Gastroesophageal sphincter (tissue), 4 donors: Measurements from ENCODE around the gene RPS10. TPM values are rescaled to one million over a fixed set of nuclear protein-coding genes. Genes with fewer than 3 reads are reported as not detected.

Experiments
- ATAC-seq: fragments of 150-250 bp; one replicate; pipeline ENCODE4 v1.9.1; 2016; ENCODE audit warnings: mild to moderate bottlenecking, moderate library complexity
- H3K27ac ChIP-seq, 4 donors: fragments of 200-600 bp; sonication (generic) in 3 of 4; 1 replicate in 3 of 4; 2 replicates in 1 of 4; pipeline ENCODE4 v1.5.1; 2016 to 2019
- H3K27me3 ChIP-seq: fragments of 200-600 bp; sonication (generic); one replicate; pipeline ENCODE4 v1.5.1; 2019
- H3K36me3 ChIP-seq, 2 donors: fragments of 200-600 bp; sonication (generic); one replicate each; pipeline ENCODE4 v1.5.1; 2019; ENCODE audit warnings: control low read depth in 1 of 2
- H3K4me1 ChIP-seq, 3 donors: fragments of 200-600 bp; sonication (generic); 1 replicate in 2 of 3; 2 replicates in 1 of 3; pipeline ENCODE4 v1.5.1; 2016 to 2019; ENCODE audit warnings: control low read depth in 2 of 3
- H3K4me3 ChIP-seq, 2 donors: fragments of 200-600 bp; sonication (generic); one replicate each; pipeline ENCODE4 v1.5.1; 2019; ENCODE audit warnings: mild to moderate bottlenecking in 1 of 2, moderate library complexity in 1 of 2
- H3K9me3 ChIP-seq, 3 donors: fragments of 200-600 bp; sonication (generic); one replicate each; pipeline ENCODE4 v1.5.1; 2017 to 2019; ENCODE audit warnings: control low read depth in 2 of 3
- EP300 ChIP-seq: sonication (generic); formaldehyde crosslinking; IDR thresholded peaks from one replicate; pipeline ENCODE4 v1.6.1; 2017; ENCODE audit warnings: antibody characterized with exemption, mild to moderate bottlenecking
- POLR2A ChIP-seq, 2 donors: fragments of 450-650 bp; IDR thresholded peaks; one replicate each; pipeline ENCODE4 v1.6.1; 2017; ENCODE audit warnings: antibody characterized with exemption in 2 of 2, mild to moderate bottlenecking in 2 of 2, moderate library complexity in 1 of 2
- POLR2AphosphoS5 ChIP-seq: sonication (generic); formaldehyde crosslinking; IDR thresholded peaks from one replicate; pipeline ENCODE4 v1.6.1; 2017; ENCODE audit warnings: antibody characterized with exemption
- WGBS, 2 donors: methylation state at CpG; one replicate each; pipeline ENCODE4 v1.1.5; 2018; ENCODE audit warnings: low coverage in 1 of 2; 5-methylcytosine and 5-hydroxymethylcytosine counted together
- total RNA-seq, 4 donors: library from RNA; depleted of rRNA; stranded (reverse); fragments of >200 nt; gene quantifications; one replicate each; pipeline ENCODE4 v1.1.0, GENCODE V29; 2016
- TF ChIP-seq, protein P1 (sequence below), 4 experiments: fragments of 200-600 bp in 2 of 4; fragments of 450-650 bp in 2 of 4; sonication (generic) in 1 of 4; IDR thresholded peaks; one replicate each; pipeline ENCODE4 v1.5.1; 2017 to 2019; ENCODE audit warnings: antibody characterized with exemption in 4 of 4, mild to moderate bottlenecking in 2 of 4, moderate library complexity in 2 of 4

The RPS10 gene
- total RNA-seq, 4 donors from 2014 or later, result 1,014 to 3,120 (median 2,269) TPM

DNA sequence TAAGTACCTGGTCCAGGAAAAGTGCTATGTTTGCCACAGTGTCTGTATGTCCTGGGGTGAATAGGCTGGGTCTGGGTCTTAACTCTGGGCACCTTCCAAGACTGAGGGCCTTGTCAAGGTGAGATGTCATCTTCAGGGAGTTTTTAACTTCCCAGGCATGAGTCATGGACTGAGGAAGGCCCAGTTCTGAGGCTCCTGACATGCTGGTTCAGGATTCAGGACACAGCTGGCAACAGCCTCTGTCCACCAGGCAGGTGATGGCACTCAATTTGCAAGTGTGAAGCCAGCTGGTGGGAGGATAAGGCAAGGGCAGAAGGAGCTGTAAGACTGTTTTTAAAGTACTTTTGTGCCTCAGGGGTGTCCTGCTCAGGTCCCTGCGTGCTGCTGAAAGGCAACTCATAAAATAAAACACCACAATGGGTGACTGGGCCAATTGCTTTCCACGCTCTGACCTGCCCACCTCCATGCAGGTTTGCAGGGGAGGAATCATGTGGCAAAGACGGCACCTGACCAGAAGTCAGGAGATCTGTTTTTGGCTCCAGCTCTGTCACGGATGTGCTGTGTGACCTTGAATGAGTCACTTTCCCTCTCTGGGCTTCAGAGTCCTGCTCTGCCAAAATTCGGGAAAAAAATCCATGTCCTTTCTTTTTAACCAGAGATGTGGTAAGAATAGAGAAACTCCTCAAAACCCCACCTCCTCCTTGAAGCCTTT lies 35.1 kb upstream of the RPS10 start:
- TF ChIP-seq POLR2AphosphoS5 (no peak), POLR2A (IDR thresholded peaks at IDR 0.05) (no peak), EP300 (no peak)
- TF ChIP-seq, protein P1, sequence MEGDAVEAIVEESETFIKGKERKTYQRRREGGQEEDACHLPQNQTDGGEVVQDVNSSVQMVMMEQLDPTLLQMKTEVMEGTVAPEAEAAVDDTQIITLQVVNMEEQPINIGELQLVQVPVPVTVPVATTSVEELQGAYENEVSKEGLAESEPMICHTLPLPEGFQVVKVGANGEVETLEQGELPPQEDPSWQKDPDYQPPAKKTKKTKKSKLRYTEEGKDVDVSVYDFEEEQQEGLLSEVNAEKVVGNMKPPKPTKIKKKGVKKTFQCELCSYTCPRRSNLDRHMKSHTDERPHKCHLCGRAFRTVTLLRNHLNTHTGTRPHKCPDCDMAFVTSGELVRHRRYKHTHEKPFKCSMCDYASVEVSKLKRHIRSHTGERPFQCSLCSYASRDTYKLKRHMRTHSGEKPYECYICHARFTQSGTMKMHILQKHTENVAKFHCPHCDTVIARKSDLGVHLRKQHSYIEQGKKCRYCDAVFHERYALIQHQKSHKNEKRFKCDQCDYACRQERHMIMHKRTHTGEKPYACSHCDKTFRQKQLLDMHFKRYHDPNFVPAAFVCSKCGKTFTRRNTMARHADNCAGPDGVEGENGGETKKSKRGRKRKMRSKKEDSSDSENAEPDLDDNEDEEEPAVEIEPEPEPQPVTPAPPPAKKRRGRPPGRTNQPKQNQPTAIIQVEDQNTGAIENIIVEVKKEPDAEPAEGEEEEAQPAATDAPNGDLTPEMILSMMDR (IDR thresholded peaks at IDR 0.05), result no peak
- no peak overlapping the region for H3K4me3 ChIP-seq
- no peak for ATAC-seq
- WGBS, 2 donors, result 80 to 95% methylated on average over 1 to 3 of the region's 5 CpGs
- H3K27ac ChIP-seq, result no peak overlapping the region
- H3K36me3 ChIP-seq, result no peaks in the 10 kb centered on the region
- H3K27me3 ChIP-seq, result peaks cover 29% of the 10 kb centered on the region
- no peaks in the 10 kb centered on the region for H3K9me3 ChIP-seq
- H3K4me1 ChIP-seq, result peaks cover 0 to 9% (median 5%) of the 10 kb centered on the region in 3 donors

DNA sequence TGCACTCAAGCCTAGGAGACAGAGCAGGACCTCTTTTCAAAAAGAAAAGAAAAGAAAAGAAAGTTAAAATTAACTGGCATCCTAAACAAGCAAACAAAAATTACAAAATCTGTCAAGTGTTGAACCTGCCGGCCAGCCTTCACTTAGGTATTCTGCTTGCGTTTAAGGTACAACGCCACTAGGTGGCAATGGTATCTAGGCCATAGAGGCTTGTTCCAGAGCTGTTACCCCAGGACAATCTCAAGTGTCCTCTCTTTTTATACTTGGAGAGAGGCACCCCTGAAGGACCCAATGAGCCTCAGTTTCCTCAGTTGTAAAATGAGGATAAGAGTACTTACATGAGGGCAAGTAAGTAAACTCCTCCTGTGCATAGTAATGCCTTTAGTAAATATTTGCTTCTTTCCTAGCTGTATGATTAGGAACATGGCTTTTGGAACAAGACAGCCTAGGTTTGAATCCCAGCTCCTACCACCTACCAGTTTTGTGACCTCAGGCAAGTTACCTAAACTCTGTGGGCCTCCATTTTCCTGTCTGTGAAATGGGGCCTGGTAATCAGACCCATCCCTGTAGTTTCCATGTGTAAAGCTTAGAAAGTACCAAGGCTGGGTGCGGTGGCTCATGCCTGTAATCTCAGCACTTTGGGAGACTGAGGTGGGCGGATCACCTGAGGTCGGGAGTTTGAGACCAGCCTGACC lies 34.2 kb upstream of the RPS10 start:
- WGBS, 2 donors, result 22 to 42% methylated on average over 3 of the region's 6 CpGs
- H3K27ac ChIP-seq, result no peak overlapping the region
- TF ChIP-seq EP300 (no peak), POLR2AphosphoS5 (no peak), POLR2A (IDR thresholded peaks at IDR 0.05) (no peak)
- TF ChIP-seq, protein P1 (IDR thresholded peaks at IDR 0.05), result peak in 3 of 4 experiments; percentile 10 to 50 (median 43)
- H3K9me3 ChIP-seq, result no peaks in the 10 kb centered on the region
- H3K4me3 ChIP-seq, result no peak overlapping the region
- peaks cover 20% of the 10 kb centered on the region for H3K27me3 ChIP-seq
- no peak for ATAC-seq
- no peaks in the 10 kb centered on the region for H3K4me1 ChIP-seq
- no peaks in the 10 kb centered on the region for H3K36me3 ChIP-seq

DNA sequence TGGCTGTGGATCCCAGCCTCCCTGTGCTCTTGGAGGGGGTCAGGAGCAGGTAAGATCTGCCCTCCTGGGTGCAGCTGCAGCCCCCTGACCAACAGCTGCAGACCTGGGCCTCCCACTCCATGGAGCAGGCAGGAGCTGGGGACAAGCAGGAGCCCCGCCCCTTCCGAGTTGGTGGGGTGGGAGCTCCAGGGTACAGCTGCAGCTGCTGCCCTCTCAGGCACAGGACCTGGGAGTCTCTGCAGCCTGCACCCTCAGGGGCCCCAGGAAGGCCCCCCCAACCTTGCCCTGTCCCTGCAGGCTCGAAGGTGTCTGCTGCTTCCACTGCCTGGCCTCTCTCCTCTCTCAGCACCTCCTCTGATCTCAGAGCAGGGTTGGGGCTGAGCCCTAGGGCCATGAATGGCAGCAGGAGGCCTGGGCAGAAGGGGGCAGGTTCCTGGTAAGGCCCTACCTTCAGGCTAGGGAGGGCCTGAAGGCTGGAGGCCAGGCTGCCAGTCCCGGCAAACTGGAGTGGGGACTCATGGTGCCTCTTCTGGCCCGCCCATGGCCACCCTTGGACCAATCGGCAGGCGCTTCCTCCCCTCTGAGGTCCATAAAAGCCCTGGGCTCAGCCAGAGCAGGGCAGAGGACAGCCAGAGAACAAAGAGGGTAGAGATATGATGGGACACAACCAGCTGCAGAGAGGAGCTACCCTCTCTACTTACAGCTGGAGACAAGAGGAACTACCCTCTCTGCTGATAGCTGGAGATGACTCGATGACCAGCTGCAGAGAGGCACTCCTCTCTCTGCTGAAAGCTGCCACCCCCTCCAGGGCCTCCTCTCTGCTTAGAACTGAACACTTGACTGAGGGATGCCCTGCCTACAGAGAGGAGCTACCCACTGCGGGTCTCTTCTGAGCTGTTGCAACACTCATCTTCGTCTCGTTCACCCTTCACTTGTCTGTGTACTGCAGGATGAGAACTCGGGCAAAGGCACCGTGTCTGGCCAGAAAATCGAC lies 32.2 kb upstream of the RPS10 start:
- Histone ChIP-seq H3K36me3 (no peaks in the 10 kb centered on the region), H3K4me1 (no peaks in the 10 kb centered on the region), H3K9me3 (no peaks in the 10 kb centered on the region), H3K27ac (no peak overlapping the region), H3K27me3 (peaks cover 3% of the 10 kb centered on the region), H3K4me3 (no peak overlapping the region)
- TF ChIP-seq POLR2AphosphoS5, result no peak
- no peak for TF ChIP-seq POLR2A (IDR thresholded peaks at IDR 0.05)
- no peak for TF ChIP-seq EP300
- TF ChIP-seq, protein P1 (IDR thresholded peaks at IDR 0.05), result no peak
- 78 to 100% methylated on average over 1 to 4 of the region's 14 CpGs for WGBS, 2 donors
- ATAC-seq, result no peak

DNA sequence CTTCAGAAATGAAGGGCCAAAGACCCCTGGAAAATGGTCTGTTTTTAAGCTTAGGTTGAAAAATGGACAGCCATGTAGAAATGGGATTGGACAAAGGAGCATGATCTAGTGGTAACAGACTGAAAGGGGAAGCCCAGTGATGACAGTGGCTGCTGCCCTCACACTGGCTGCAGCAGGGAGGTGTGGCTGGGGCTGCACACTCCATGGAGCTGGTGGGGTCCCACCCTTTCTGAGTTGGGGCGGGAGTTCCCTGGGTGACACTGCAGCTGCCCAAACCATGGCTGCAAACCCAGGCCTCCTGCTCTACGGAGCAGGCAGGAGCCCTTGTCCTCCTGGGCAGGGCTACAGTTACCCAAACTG lies 31.5 kb upstream of the RPS10 start:
- no peak for ATAC-seq
- Histone ChIP-seq H3K27ac (no peak overlapping the region), H3K36me3 (no peaks in the 10 kb centered on the region), H3K4me3 (no peak overlapping the region), H3K27me3 (peaks cover 3% of the 10 kb centered on the region), H3K4me1 (no peaks in the 10 kb centered on the region), H3K9me3 (no peaks in the 10 kb centered on the region)
- no CpG with 5 or more reads among the region's 2 CpGs for WGBS, 2 donors
- TF ChIP-seq POLR2A (IDR thresholded peaks at IDR 0.05) (no peak), POLR2AphosphoS5 (no peak), EP300 (no peak)
- TF ChIP-seq, protein P1 (IDR thresholded peaks at IDR 0.05), result no peak
